HG03558 (cell line): ENCODE data around the gene ZNF92.
"Not testable (repeated sequence)": the region's sequence is repeated elsewhere in the genome, so short reads cannot be mapped to it uniquely, and the experiment has no call there.

ENCODE experiments used
- ATAC-seq: cut with Tn5 transposase; IDR thresholded peaks from one replicate; pipeline ENCODE4 v1.9.1; 2021; ENCODE audit warnings: moderate number of reproducible peaks; ENCODE audit not compliant: unreplicated experiment; ENCODE audit errors: extremely low read depth

ZNF92 gene

DNA sequence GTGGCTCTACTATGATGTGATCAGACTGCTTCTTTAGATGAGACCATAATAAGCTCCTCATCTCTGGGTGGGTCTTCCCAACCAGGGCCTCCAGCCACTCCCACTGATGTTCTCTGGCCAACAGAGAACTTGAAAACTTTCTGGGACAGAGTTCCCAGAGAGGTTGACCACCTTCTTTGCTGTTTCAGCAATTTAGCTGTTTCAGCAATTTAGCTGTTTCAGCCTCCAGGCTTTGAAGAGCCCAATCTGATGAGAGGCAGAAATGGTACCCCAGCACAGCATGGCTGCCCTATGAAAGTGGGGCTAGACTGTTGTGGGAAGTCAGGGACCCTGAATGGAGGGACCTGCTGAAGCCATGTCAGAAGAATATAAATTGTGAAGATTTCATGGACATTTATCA is 49.0 kb downstream of the ZNF92 start:
- no peak for ATAC-seq

DNA sequence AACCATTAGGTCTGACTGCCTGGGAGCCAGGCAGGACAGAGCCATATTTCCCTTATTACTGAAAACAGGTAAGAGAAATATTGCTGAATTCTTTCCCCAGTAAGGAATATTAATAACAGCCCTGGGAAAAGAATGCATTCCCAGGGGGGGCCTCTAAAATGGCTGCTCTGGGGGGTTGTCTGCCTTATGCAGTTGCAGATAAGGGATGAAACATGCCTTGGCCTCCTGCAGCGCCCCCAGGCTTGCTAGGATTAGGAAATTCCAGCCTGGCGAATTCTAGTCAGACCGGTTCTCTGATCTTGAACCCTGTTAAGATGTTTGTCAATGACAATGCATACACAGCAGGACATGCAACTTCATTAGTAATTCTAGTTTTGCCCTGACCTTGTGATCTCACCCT is 49.6 kb downstream of the ZNF92 start:
- ATAC-seq, result not testable (repeated sequence)

DNA sequence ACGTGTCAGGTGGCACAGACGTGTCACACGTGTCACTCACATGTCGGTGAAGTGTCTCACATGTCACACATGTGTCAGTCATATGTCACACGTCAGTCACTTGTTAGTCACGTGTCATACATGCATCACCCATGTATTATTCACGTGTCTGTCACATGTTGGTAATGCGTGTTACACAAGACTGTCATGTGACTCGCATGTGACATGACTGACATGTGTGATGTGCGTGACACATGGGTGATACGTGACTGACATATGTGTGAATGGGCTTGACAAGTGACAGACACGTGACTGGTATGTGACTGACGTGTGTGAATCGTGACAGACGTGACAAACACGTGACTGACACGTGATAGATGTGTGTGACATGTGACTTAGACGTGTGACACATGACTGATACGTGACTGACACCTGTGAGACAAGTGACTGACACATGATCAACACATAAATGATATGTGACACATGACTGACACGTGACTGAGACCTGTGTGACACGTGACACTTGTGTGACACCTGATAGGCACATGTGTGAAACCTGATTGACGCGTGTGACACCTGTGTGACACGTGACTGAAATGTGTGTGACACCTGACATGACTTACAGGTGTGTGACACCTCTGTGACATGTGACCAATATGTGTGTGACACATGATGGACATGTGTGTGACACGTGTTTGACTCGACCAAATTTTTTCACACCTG is 56.1 kb downstream of the ZNF92 start:
- no peak for ATAC-seq

- ATAC-seq, result no peak
Measured at GRCh38 chr7:65430344-65431186, 56.9 kb downstream of the ZNF92 start.

GRCh38 chr7:65434307-65434706 is 60.7 kb downstream of the ZNF92 start:
- ATAC-seq, result no peak

DNA sequence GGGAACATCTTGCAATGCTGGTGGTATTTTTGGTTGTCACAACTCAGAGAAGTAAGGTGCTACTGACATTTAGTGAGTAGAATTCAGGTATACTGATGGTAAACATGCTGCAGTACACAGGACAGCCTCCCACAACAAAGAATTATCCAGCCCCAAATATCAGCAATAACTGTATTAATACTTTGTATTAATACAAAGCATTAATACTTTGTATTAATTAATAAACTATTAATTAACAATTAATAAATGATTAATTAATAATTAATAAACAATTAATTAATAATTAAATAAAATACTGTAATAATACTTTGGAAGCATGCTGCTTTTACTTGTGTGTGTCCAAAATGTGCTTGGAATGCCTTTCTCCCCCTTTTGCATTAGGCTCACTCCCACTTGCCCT is 62.5 kb downstream of the ZNF92 start:
- ATAC-seq, result no peak

GRCh38 chr7:65438598-65438997 is 64.9 kb downstream of the ZNF92 start:
- no peak for ATAC-seq

- no peak for ATAC-seq
Measured at GRCh38 chr7:65441010-65441409, 67.4 kb downstream of the ZNF92 start.

- ATAC-seq, result no peak
Measured at GRCh38 chr7:65444205-65444842, 70.7 kb downstream of the ZNF92 start.

DNA sequence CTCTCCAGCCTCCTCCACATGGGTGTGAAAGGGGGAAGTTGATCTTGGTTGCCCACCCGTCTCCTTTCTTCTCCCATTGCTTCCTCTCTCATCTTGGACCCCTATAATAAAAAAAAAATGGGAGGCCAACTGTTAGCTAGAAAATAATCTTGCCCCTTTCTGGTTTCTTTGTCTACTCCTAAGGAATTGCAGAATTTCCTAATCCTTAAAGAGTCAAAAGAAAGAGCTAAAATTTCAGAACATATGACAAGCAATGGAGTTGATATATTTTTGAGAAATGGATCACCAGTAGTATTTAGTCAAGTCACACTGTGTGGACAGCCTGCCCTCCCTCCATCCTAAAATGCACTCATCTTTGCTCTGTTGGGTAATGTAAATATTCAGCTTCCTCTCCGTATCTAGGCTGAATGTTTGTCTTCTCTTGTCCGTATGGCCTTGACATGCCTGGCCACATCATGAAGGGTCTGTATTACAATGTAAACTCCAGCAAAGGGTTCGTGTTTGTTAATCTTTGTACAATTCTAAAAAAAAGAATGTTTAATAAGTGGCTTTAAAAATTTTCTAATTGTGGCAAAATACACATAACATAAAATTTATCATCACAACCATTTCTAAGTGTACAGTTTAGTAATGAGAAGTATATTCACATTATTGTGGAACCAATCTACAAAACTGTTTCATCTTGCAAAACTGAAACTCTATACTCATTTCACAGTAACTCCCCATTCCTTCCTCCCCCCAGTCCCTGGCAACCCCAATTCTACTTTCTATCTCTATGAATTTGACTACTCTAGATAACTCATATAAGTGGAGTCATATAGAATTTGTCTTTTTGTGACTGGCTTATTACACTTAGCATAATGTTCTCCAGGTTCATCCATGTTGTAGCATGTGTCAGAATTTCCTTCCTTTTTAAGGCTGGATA is 71.5 kb downstream of the ZNF92 start:
- ATAC-seq, result no peak

- not testable (repeated sequence) for ATAC-seq
Measured at GRCh38 chr7:65447041-65447440, 73.4 kb downstream of the ZNF92 start.

GRCh38 chr7:65448816-65449504 is 75.3 kb downstream of the ZNF92 start:
- ATAC-seq, result no peak

DNA sequence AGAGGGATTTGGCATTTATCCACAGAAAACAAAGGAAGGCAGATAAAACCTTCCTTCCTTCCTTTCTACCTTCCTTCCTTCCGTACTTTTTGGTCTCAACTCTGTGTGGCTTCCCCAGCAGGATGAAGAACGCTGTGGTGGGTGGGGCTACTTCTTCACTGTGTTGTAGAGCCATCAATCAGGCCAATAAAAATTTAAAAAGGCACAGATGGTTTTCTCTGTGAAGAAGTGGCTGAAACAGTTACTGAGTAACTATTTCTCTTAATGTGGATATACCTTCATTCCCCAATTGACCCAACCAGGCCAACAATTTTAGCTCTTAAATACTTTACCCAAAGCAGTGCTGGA is 75.8 kb downstream of the ZNF92 start:
- no peak for ATAC-seq
